DND-41 (cell line): ENCODE measurements around the gene LPCAT1.

ENCODE experiments used
- ATAC-seq: fragments of 200-7000 bp; cut with Tn5 transposase; 3 replicates; pipeline ENCODE4 v1.9.1; 2021; ENCODE audit warnings: low read depth; ENCODE audit not compliant: insufficient read depth
- DNase-seq: peaks from one replicate; pipeline ENCODE4 v3.0.0-alpha.2; 2020
- H2AFZ ChIP-seq: 2 replicates; pipeline ENCODE4 v1.6.0; 2012; ENCODE audit warnings: low read depth, low read length
- H3K27ac ChIP-seq: 2 replicates; pipeline ENCODE4 v1.5.1; 2012; ENCODE audit warnings: low read length, inconsistent platforms
- H3K27me3 ChIP-seq: fragments of 200-600 bp; sonication (generic); 2 replicates; pipeline ENCODE4 v1.6.0; 2012; ENCODE audit warnings: low read length, mild to moderate bottlenecking, inconsistent platforms; ENCODE audit not compliant: insufficient read depth, poor library complexity
- H3K36me3 ChIP-seq: 2 replicates; pipeline ENCODE4 v1.5.1; 2012; ENCODE audit warnings: low read length, inconsistent platforms; ENCODE audit not compliant: insufficient read depth
- H3K4me1 ChIP-seq: 2 replicates; pipeline ENCODE4 v1.5.1; 2012; ENCODE audit warnings: mild to moderate bottlenecking, low read length; ENCODE audit not compliant: insufficient read depth
- H3K4me2 ChIP-seq: 2 replicates; pipeline ENCODE4 v1.6.0; 2012; ENCODE audit warnings: mild to moderate bottlenecking, moderate library complexity, low read length, inconsistent platforms; ENCODE audit not compliant: insufficient read depth
- H3K4me3 ChIP-seq, 2 experiments: fragments of 200-600 bp in 1 of 2; shearing (Covaris generic) in 1 of 2; 2 replicates each; pipeline ENCODE4 v1.5.1; 2012 to 2016; ENCODE audit warnings: inconsistent platforms in 2 of 2, low read length in 2 of 2, mild to moderate bottlenecking in 2 of 2, low read depth in 1 of 2, moderate library complexity in 1 of 2
- H3K79me2 ChIP-seq: 2 replicates; pipeline ENCODE4 v1.6.0; 2012; ENCODE audit warnings: low read length, inconsistent platforms; ENCODE audit not compliant: insufficient read depth
- H3K9ac ChIP-seq: 2 replicates; pipeline ENCODE4 v1.6.0; 2012; ENCODE audit warnings: low read depth, mild to moderate bottlenecking, inconsistent platforms, low read length, moderate library complexity
- H3K9me3 ChIP-seq: 2 replicates; pipeline ENCODE4 v1.5.1; 2012; ENCODE audit warnings: low read length, moderate library complexity, mild to moderate bottlenecking, inconsistent platforms; ENCODE audit not compliant: insufficient read depth, severe bottlenecking
- H4K20me1 ChIP-seq: 2 replicates; pipeline ENCODE4 v1.6.0; 2012; ENCODE audit warnings: low read length; ENCODE audit not compliant: insufficient read depth
- EZH2 ChIP-seq: IDR thresholded peaks from 3 replicates; pipeline ENCODE4 v1.6.1; 2012; ENCODE audit warnings: borderline replicate concordance, low read depth, mild to moderate bottlenecking, moderate library complexity, low read length, inconsistent platforms; ENCODE audit not compliant: severe bottlenecking
- TF ChIP-seq, protein P1 (sequence below): IDR thresholded peaks from 2 replicates; pipeline ENCODE4 v1.5.1; 2012; ENCODE audit warnings: borderline replicate concordance, low read length, moderate library complexity, mild to moderate bottlenecking; ENCODE audit not compliant: poor library complexity, severe bottlenecking; ENCODE audit errors: extremely low read depth

LPCAT1 gene

GRCh38 chr5:1418921-1419280, 104.9 kb downstream of the LPCAT1 start:
- ATAC-seq (no peak), DNase-seq (no peak)
- Histone ChIP-seq H3K79me2 (no peaks in the 10 kb centered on the region), H3K27ac (no peak overlapping the region), H3K36me3 (no peaks in the 10 kb centered on the region), H3K4me3 (no peak overlapping the region), H3K4me2 (no peak overlapping the region), H3K27me3 (no peaks in the 10 kb centered on the region), H2AFZ (no peak overlapping the region), H3K4me1 (no peaks in the 10 kb centered on the region), H3K9ac (no peak overlapping the region), H4K20me1 (no peaks in the 10 kb centered on the region), H3K9me3 (no peaks in the 10 kb centered on the region)
- TF ChIP-seq EZH2, result no peak
- TF ChIP-seq, protein P1, sequence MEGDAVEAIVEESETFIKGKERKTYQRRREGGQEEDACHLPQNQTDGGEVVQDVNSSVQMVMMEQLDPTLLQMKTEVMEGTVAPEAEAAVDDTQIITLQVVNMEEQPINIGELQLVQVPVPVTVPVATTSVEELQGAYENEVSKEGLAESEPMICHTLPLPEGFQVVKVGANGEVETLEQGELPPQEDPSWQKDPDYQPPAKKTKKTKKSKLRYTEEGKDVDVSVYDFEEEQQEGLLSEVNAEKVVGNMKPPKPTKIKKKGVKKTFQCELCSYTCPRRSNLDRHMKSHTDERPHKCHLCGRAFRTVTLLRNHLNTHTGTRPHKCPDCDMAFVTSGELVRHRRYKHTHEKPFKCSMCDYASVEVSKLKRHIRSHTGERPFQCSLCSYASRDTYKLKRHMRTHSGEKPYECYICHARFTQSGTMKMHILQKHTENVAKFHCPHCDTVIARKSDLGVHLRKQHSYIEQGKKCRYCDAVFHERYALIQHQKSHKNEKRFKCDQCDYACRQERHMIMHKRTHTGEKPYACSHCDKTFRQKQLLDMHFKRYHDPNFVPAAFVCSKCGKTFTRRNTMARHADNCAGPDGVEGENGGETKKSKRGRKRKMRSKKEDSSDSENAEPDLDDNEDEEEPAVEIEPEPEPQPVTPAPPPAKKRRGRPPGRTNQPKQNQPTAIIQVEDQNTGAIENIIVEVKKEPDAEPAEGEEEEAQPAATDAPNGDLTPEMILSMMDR, result no peak

DNA sequence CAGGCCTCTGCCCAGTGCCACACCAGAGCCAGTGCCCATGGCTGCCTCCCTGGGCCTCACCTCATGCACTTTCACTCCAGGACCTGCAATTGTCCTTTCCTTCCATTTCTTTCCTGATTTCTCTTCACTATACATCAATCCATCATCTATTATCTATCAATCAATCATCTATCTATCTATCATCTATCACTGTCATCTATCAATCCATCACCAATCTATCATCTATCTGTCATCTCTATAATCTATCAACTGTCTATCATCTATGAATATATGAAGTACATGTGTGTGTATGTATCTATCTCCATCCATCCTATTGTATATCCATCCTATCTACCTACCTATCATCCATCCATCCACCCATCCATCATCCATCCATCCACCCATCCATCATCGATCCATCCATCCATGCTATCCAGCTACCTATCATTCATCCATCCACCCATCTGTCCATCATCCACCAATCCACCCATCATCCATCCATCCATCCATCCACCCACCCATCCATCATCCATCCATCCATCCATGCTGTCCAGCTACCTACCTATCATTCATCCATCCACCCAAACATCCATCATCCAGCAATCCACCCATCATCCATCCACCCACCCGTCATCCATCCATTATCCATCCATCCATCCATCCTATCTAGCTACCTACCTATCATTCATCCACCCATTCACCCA, 105.4 kb downstream of the LPCAT1 start:
- ATAC-seq (no peak), DNase-seq (no peak)
- TF ChIP-seq, protein P1, result no peak
- no peak for TF ChIP-seq EZH2
- H4K20me1 ChIP-seq, result no peaks in the 10 kb centered on the region; the same call in 1 of the 2 replicates
- H3K4me1 ChIP-seq, result no peaks in the 10 kb centered on the region
- no peaks in the 10 kb centered on the region for H3K27me3 ChIP-seq
- no peak overlapping the region for H2AFZ ChIP-seq
- H3K4me3 ChIP-seq, result no peak overlapping the region
- no peak overlapping the region for H3K27ac ChIP-seq
- no peak overlapping the region for H3K9ac ChIP-seq
- no peaks in the 10 kb centered on the region for H3K36me3 ChIP-seq
- no peaks in the 10 kb centered on the region for H3K79me2 ChIP-seq
- H3K4me2 ChIP-seq, result no peak overlapping the region
- H3K9me3 ChIP-seq, result no peaks in the 10 kb centered on the region

GRCh38 chr5:1417586-1418225, 106.1 kb downstream of the LPCAT1 start:
- Histone ChIP-seq H3K4me2 (no peak overlapping the region), H2AFZ (no peak overlapping the region), H3K27me3 (no peaks in the 10 kb centered on the region)

More at GRCh38 chr5:1417586-1418225, 106.1 kb downstream of the LPCAT1 start:
- H3K36me3 ChIP-seq, result no peaks in the 10 kb centered on the region
- ATAC-seq, result no peak
- H3K4me1 ChIP-seq, result no peaks in the 10 kb centered on the region
- no peak for DNase-seq
- no peaks in the 10 kb centered on the region for H3K79me2 ChIP-seq
- no peak overlapping the region for H3K9ac ChIP-seq
- no peak overlapping the region for H3K4me3 ChIP-seq
- TF ChIP-seq, protein P1, result no peak
- no peak for TF ChIP-seq EZH2
- H3K27ac ChIP-seq, result no peak overlapping the region
- H4K20me1 ChIP-seq, result no peaks in the 10 kb centered on the region; the same call in 1 of the 2 replicates
- no peaks in the 10 kb centered on the region for H3K9me3 ChIP-seq
